DMS153 treated with DMSO at 0.1 percent for 48 hours (cell line): ENCODE results near the gene CBLN4.
A peak's percentile ranks its signal among the peaks of the same experiment; 100 is the strongest.

ENCODE experiments used
- DNase-seq: peaks from one replicate; lab custom pipeline; 2025; ENCODE audit not compliant: unreplicated experiment; lab: John Stamatoyannopoulos, UW

The CBLN4 gene

GRCh38 chr20:56005389-56005715 is at the start of gene CBLN4:
CBLN4 (minus strand) TSS chr20:56005519; CDS start chr20:56004171, 1,348 bp downstream.
- DNase-seq = no peak

- no peak for DNase-seq
Measured at GRCh38 chr20:56043227-56043626, 37.9 kb upstream of the CBLN4 start.

GRCh38 chr20:56032251-56032650 is 26.9 kb upstream of the CBLN4 start:
- DNase-seq = no peak

GRCh38 chr20:56018716-56019115 is 13.4 kb upstream of the CBLN4 start:
- DNase-seq = no peak

GRCh38 chr20:56018194-56018593 is 12.9 kb upstream of the CBLN4 start:
- no peak for DNase-seq

- DNase-seq = no peak
Measured at GRCh38 chr20:56017560-56017959, 12.2 kb upstream of the CBLN4 start.

- DNase-seq = no peak
Measured at GRCh38 chr20:56014998-56015397, 9.7 kb upstream of the CBLN4 start.

- no peak for DNase-seq
Measured at GRCh38 chr20:56014151-56014550, 8.8 kb upstream of the CBLN4 start.

- DNase-seq = no peak
Measured at GRCh38 chr20:56004611-56005388, 519 bp downstream of the CBLN4 start.

GRCh38 chr20:56004007-56004406 is 1.3 kb downstream of the CBLN4 start:
- no peak for DNase-seq

GRCh38 chr20:56002908-56003800 is 2.2 kb downstream of the CBLN4 start:
- no peak for DNase-seq

- DNase-seq = no peak
Measured at GRCh38 chr20:56001890-56002289, 3.4 kb downstream of the CBLN4 start.

GRCh38 chr20:56001106-56001785 is 4.1 kb downstream of the CBLN4 start:
- no peak for DNase-seq

- no peak for DNase-seq
Measured at GRCh38 chr20:55978550-55978949, 26.8 kb downstream of the CBLN4 start.

GRCh38 chr20:55977690-55978459 is 27.4 kb downstream of the CBLN4 start:
- peak; percentile 40 for DNase-seq

- no peak for DNase-seq
Measured at GRCh38 chr20:55974491-55975202, 30.7 kb downstream of the CBLN4 start.

GRCh38 chr20:55964790-55965189 is 40.5 kb downstream of the CBLN4 start:
- DNase-seq = no peak

GRCh38 chr20:55961376-55962330 is 43.7 kb downstream of the CBLN4 start:
- DNase-seq = no peak

- no peak for DNase-seq
Measured at GRCh38 chr20:55953201-55953600, 52.1 kb downstream of the CBLN4 start.
